ENCODE results near the gene ZNF775.

The ZNF775 gene

DNA sequence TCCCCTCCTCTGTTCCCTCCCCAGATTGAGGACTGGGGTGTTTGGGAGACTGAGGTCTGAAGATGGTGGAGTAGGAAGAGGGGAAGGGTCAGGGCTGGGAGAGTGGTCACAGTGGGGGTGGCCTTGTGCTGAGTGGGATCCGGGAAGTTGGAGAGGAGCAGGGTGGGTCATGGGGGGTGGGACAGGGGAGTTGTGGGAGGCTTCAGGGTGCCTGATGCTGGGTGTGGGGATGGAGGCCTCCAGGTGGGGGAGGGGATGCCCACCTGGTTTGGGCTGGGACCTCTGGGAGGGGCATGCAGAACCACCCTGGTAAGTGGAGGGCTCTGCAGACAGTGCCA is 2.6 kb downstream of the ZNF775 start:
- TF ChIP-seq SPI1 (IDR thresholded peaks at IDR 0.05; ENCODE audit: borderline replicate concordance, low read depth) (no peak), POLR2AphosphoS5 (IDR thresholded peaks at IDR 0.05; ENCODE audit: low read depth) (no peak), GABPA (IDR thresholded peaks at IDR 0.05; ENCODE audit: low read depth) (no peak)
- TF ChIP-seq, protein P1, sequence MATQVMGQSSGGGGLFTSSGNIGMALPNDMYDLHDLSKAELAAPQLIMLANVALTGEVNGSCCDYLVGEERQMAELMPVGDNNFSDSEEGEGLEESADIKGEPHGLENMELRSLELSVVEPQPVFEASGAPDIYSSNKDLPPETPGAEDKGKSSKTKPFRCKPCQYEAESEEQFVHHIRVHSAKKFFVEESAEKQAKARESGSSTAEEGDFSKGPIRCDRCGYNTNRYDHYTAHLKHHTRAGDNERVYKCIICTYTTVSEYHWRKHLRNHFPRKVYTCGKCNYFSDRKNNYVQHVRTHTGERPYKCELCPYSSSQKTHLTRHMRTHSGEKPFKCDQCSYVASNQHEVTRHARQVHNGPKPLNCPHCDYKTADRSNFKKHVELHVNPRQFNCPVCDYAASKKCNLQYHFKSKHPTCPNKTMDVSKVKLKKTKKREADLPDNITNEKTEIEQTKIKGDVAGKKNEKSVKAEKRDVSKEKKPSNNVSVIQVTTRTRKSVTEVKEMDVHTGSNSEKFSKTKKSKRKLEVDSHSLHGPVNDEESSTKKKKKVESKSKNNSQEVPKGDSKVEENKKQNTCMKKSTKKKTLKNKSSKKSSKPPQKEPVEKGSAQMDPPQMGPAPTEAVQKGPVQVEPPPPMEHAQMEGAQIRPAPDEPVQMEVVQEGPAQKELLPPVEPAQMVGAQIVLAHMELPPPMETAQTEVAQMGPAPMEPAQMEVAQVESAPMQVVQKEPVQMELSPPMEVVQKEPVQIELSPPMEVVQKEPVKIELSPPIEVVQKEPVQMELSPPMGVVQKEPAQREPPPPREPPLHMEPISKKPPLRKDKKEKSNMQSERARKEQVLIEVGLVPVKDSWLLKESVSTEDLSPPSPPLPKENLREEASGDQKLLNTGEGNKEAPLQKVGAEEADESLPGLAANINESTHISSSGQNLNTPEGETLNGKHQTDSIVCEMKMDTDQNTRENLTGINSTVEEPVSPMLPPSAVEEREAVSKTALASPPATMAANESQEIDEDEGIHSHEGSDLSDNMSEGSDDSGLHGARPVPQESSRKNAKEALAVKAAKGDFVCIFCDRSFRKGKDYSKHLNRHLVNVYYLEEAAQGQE (IDR thresholded peaks at IDR 0.05; ENCODE audit: insufficient replicate concordance, low read depth) = no peak
- TF ChIP-seq, protein P2, sequence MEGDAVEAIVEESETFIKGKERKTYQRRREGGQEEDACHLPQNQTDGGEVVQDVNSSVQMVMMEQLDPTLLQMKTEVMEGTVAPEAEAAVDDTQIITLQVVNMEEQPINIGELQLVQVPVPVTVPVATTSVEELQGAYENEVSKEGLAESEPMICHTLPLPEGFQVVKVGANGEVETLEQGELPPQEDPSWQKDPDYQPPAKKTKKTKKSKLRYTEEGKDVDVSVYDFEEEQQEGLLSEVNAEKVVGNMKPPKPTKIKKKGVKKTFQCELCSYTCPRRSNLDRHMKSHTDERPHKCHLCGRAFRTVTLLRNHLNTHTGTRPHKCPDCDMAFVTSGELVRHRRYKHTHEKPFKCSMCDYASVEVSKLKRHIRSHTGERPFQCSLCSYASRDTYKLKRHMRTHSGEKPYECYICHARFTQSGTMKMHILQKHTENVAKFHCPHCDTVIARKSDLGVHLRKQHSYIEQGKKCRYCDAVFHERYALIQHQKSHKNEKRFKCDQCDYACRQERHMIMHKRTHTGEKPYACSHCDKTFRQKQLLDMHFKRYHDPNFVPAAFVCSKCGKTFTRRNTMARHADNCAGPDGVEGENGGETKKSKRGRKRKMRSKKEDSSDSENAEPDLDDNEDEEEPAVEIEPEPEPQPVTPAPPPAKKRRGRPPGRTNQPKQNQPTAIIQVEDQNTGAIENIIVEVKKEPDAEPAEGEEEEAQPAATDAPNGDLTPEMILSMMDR (IDR thresholded peaks at IDR 0.05; ENCODE audit: insufficient read depth, low read length) = no peak
- H3K27me3 ChIP-seq (ENCODE audit: insufficient read depth, poor library complexity, severe bottlenecking) = no peaks in the 10 kb centered on the region
- DNase-seq (ENCODE audit: low read depth in 1 of 2, low spot score in 1 of 2) = no peak
- no peak overlapping the region for H3K4me3 ChIP-seq (replicated peaks; ENCODE audit: insufficient read depth, low read length)
- no peak overlapping the region for H3K27ac ChIP-seq (replicated peaks)

DNA sequence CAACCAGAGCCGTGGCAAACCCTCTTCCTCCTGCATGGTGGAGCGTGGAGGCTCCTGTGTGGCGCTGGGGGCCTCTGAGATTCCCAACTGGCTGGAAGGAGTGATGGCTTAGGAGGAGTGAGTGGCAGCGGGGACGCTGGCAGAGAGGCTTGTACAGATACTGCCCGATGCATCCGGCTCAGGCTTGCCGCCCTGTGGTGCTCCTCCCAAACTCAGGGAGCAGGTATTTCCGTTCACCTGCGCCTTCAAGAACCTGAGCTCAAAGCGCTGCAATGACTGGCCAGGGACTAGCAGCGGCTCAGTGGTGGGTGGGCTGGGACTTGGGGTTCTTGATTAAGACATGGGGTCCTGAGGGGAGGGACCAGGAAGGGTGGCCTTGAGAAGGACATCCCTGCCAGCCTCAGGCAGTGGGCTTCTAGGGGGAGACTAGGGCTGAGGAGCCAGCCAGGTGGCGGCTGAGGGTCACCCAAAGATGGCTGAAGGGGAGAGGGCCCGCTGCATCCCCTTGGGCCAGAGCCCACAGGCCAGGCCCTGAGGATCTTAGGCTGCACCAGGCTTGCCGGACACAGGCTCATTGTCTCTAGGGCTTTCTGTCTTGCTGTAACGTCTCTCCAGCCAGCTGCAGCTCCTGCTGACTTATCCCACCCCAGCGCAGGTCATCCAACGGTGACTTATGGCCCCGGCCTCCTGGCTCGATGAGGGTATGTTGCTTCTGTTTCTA is 3.2 kb downstream of the ZNF775 start:
- no peak overlapping the region for H3K27ac ChIP-seq (replicated peaks)
- TF ChIP-seq SPI1 (IDR thresholded peaks at IDR 0.05; ENCODE audit: borderline replicate concordance, low read depth) (no peak), GABPA (IDR thresholded peaks at IDR 0.05; ENCODE audit: low read depth) (no peak), POLR2AphosphoS5 (IDR thresholded peaks at IDR 0.05; ENCODE audit: low read depth) (no peak)
- TF ChIP-seq, protein P2 (IDR thresholded peaks at IDR 0.05; ENCODE audit: insufficient read depth, low read length) = no peak
- TF ChIP-seq, protein P1 (IDR thresholded peaks at IDR 0.05; ENCODE audit: insufficient replicate concordance, low read depth) = no peak
- no peak for DNase-seq (ENCODE audit: low read depth in 1 of 2, low spot score in 1 of 2)
- H3K27me3 ChIP-seq (ENCODE audit: insufficient read depth, poor library complexity, severe bottlenecking) = no peaks in the 10 kb centered on the region
- H3K4me3 ChIP-seq (replicated peaks; ENCODE audit: insufficient read depth, low read length) = no peak overlapping the region

DNA sequence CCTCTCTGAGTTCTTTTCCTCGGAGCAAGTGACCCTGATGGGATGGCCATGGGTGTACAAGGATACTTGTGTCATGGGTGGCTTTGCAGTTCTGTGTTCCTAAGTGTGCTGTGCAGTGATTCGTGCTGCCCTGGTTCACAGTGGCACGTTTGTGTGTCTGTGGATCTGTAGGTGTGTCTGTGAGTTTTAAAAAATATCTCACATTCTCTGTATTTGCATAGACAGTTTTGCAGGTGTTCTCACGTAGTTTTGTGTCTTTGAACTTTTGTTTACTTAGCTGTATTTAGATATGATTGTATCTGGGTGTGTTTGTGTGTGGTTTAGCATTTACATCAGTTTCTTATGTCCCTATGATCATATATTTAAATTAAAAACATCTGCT is 3.7 kb downstream of the ZNF775 start:
- H3K4me3 ChIP-seq (replicated peaks; ENCODE audit: insufficient read depth, low read length) = no peak overlapping the region
- H3K27ac ChIP-seq (replicated peaks) = no peak overlapping the region
- TF ChIP-seq SPI1 (IDR thresholded peaks at IDR 0.05; ENCODE audit: borderline replicate concordance, low read depth) (no peak), POLR2AphosphoS5 (IDR thresholded peaks at IDR 0.05; ENCODE audit: low read depth) (no peak), GABPA (IDR thresholded peaks at IDR 0.05; ENCODE audit: low read depth) (no peak)
- TF ChIP-seq, protein P1 (IDR thresholded peaks at IDR 0.05; ENCODE audit: insufficient replicate concordance, low read depth) = no peak
- TF ChIP-seq, protein P2 (IDR thresholded peaks at IDR 0.05; ENCODE audit: insufficient read depth, low read length) = no peak
- no peak for DNase-seq (ENCODE audit: low read depth in 1 of 2, low spot score in 1 of 2)
- H3K27me3 ChIP-seq (ENCODE audit: insufficient read depth, poor library complexity, severe bottlenecking) = no peaks in the 10 kb centered on the region

Measured in HL-60 (cell line).